ENCODE data around the gene TESK1. TPM values are rescaled to one million over a fixed set of nuclear protein-coding genes. Genes with fewer than 3 reads are reported as not detected.

TESK1 gene
- total and polyA plus RNA-seq, 2 of the 8 experiments (the other 6 are each of a cell fraction or from before 2014, with no cell fraction given) = 13.5 to 13.9 TPM

- WGBS, 2 experiments (ENCODE audit: extremely low coverage in 1 of 2, insufficient coverage in 1 of 2, insufficient read length in 1 of 2, insufficient replicate concordance in 2 of 2, low coverage in 1 of 2, low lambda C conversion rate in 2 of 2, missing lambda C conversion rate in 1 of 2) = 89% methylated on average over 2 of the region's 2 CpGs; no CpG with 5 or more reads in 1 of the 2 experiments
- peaks cover 0 to 9% (median 5%) of the 10 kb centered on the region in 4 experiments; a peak in 4 of 7 replicates for H3K4me1 ChIP-seq (replicated peaks in 1 of 4; ENCODE audit: control insufficient read depth in 3 of 4, insufficient read depth in 4 of 4, low read length in 3 of 4)
These were observed 7.8 kb downstream of the TESK1 start for GRCh38 chr9:35612843-35613242.

More at GRCh38 chr9:35612843-35613242, 7.8 kb downstream of the TESK1 start:
- Histone ChIP-seq H3K27me3 (replicated peaks in 1 of 4; ENCODE audit: control insufficient read depth in 3 of 4, extremely low read depth in 1 of 4, insufficient read depth in 3 of 4, low read length in 3 of 4) (peaks cover 0 to 13% (median 9%) of the 10 kb centered on the region in 4 experiments; a peak in 4 of 7 replicates), H3K9me3 (ENCODE audit: insufficient read depth in 2 of 2, low read depth in 1 of 2, low read length in 1 of 2) (no peaks in the 10 kb centered on the region), H2AFZ (ENCODE audit: low read length) (no peak overlapping the region), H4K20me1 (replicated peaks in 1 of 2; ENCODE audit: control insufficient read depth in 1 of 2, insufficient read depth in 2 of 2, low read length in 2 of 2) (peaks cover 0 to 3% of the 10 kb centered on the region in 2 experiments), H4K8ac (ENCODE audit: extremely low read depth, insufficient read depth, low read length) (no peak overlapping the region), H3K4me3 (ENCODE audit: extremely low read depth in 1 of 4, insufficient read depth in 2 of 4, low read depth in 3 of 4, low read length in 4 of 4) (no peak overlapping the region), H3K14ac (ENCODE audit: insufficient read length) (no peak overlapping the region), H3K18ac (ENCODE audit: extremely low read depth, low read length) (no peak overlapping the region), H2AK5ac (ENCODE audit: low read depth, low read length) (no peak overlapping the region), H3K4ac (replicated peaks; ENCODE audit: insufficient read length, low read depth, low read length) (no peak overlapping the region), H3K56ac (replicated peaks; ENCODE audit: insufficient read length, low read depth, low read length) (no peak overlapping the region), H3K36me3 (ENCODE audit: control insufficient read depth in 2 of 4, insufficient read depth in 4 of 4, low read length in 3 of 4) (peaks cover 3 to 12% (median 9%) of the 10 kb centered on the region in 4 experiments; a peak in 5 of 8 replicates), H4K5ac (ENCODE audit: insufficient read length, low read depth, low read length) (no peak overlapping the region), H2BK20ac (ENCODE audit: low read length) (no peak overlapping the region), H4K91ac (replicated peaks; ENCODE audit: insufficient read length, low read length) (no peak overlapping the region), H3K4me2 (ENCODE audit: insufficient read depth in 1 of 2, low read depth in 2 of 2, low read length in 2 of 2) (no peak overlapping the region), H3K27ac (ENCODE audit: low read depth, low read length) (no peak overlapping the region), H2BK12ac (ENCODE audit: low read depth, low read length) (no peak overlapping the region), H3K79me1 (ENCODE audit: low read depth, low read length) (no peaks in the 10 kb centered on the region), H3K9ac (replicated peaks in 1 of 4; ENCODE audit: extremely low read depth in 1 of 4, low read depth in 3 of 4, low read length in 3 of 4) (no peak overlapping the region), H3K23me2 (ENCODE audit: low read depth, low read length) (peaks cover 9% of the 10 kb centered on the region), H3K79me2 (ENCODE audit: control insufficient read depth in 1 of 2, insufficient read depth in 2 of 2, low read length in 2 of 2) (no peaks in the 10 kb centered on the region), H2BK120ac (replicated peaks; ENCODE audit: low read depth, low read length) (no peak overlapping the region), H2BK15ac (ENCODE audit: low read length) (no peak overlapping the region), H3K23ac (ENCODE audit: insufficient read length) (no peak overlapping the region), H2BK5ac (ENCODE audit: low read depth, low read length) (no peak overlapping the region)
- FAIRE-seq (no peak), DNase-seq (ENCODE audit: low read depth in 1 of 2, low spot score in 2 of 2) (no peak)
- TF ChIP-seq MAFK (IDR thresholded peaks at IDR 0.05; ENCODE audit: low read depth, low read length) (no peak), TAF7 (optimal IDR thresholded peaks at IDR 0.05; ENCODE audit: borderline replicate concordance, low read depth, low read length) (no peak), JUN (IDR thresholded peaks at IDR 0.05; ENCODE audit: low read depth, low read length) (no peak), EP300 (IDR thresholded peaks at IDR 0.05; ENCODE audit: borderline replicate concordance in 1 of 2, low read depth in 2 of 2, low read length in 2 of 2) (no peak), JUND (IDR thresholded peaks at IDR 0.05; ENCODE audit: low read length) (no peak), TEAD4 (IDR thresholded peaks at IDR 0.05; ENCODE audit: low read depth, low read length) (no peak), ASH2L (IDR thresholded peaks at IDR 0.05; ENCODE audit: low read length) (no peak), POU5F1 (IDR thresholded peaks at IDR 0.05; ENCODE audit: low read depth, low read length) (no peak), HDAC6 (IDR thresholded peaks at IDR 0.05; ENCODE audit: low read depth, low read length) (no peak), CTCF (IDR thresholded peaks at IDR 0.05; ENCODE audit: control extremely low read depth in 1 of 3, insufficient read depth in 1 of 3, low read depth in 1 of 3, low read length in 3 of 3) (no peak)
- POLR2A ChIA-PET (ENCODE audit: partially characterized antibody) = interaction anchor here (1.5 kb wide), 1 partner anchor 8 kb away, joined by 4 read pairs; no protein-coding TSS in a partner anchor
- CTCF ChIA-PET (ENCODE audit: partially characterized antibody) = interaction anchor here (0.6 to 6.1 kb wide), 14 partner anchors 9 to 436 kb away, joined by 3 to 47 read pairs (median 7); partner anchors contain the start of genes ARHGEF39, CCDC107, CREB3 and RMRP
